HCT116 (cell line): Measurements from ENCODE around the gene CAB39. TPM values are rescaled to one million over a fixed set of nuclear protein-coding genes. Genes with fewer than 3 reads are reported as not detected.

ENCODE experiments used
- ATAC-seq: fragments of 200-7000 bp; cut with Tn5 transposase; 2 replicates; pipeline ENCODE4 v1.9.1; 2020; ENCODE audit warnings: mild to moderate bottlenecking, moderate library complexity
- BruUV-seq: library from RNA; stranded (reverse); fragments of 400-500 nt; replicated peaks from 2 replicates; lab custom pipeline; 2021; lab: Mats Ljungman, UMichigan
- CTCF ChIA-PET: fragments of 300-600 bp; sonication (Branson Sonifier 250); formaldehyde crosslinking; loops from one replicate; lab custom pipeline; 2021; ENCODE audit warnings: antibody characterized with exemption; lab: Charles Lee
- POLR2A ChIA-PET: fragments of 300-600, 350-600 bp; sonication (Branson Sonifier 250); formaldehyde crosslinking; loops from one replicate; lab custom pipeline; 2021; ENCODE audit warnings: antibody characterized with exemption; lab: Charles Lee
- RAD21 ChIA-PET, 2 experiments: fragments of 300-600 bp; sonication (Branson Sonifier 250); formaldehyde crosslinking; loops; one replicate each; lab custom pipeline; 2023; ENCODE audit warnings: low total read pairs in 2 of 2; ENCODE audit not compliant: uncharacterized antibody in 2 of 2, unreplicated experiment in 2 of 2, low non-redundant PET in 1 of 2; lab: Charles Lee
- DNase-seq: peaks from one replicate; pipeline ENCODE4 v3.0.0-alpha.2; 2010; ENCODE audit warnings: low read depth, low spot score
- H2AFZ ChIP-seq: fragments of 200-600 bp; shearing (Covaris generic), sonication (generic); 2 replicates; pipeline ENCODE4 v1.6.1; 2017; ENCODE audit warnings: low read depth, mixed run types, mixed read lengths, antibody characterized with exemption, low read length; ENCODE audit not compliant: poor library complexity, severe bottlenecking
- H3K27ac ChIP-seq: 2 replicates; pipeline ENCODE4 v1.5.1; 2012; ENCODE audit warnings: low read depth, low read length
- H3K27me3 ChIP-seq: fragments of 200-600 bp; sonication (generic); 2 replicates; pipeline ENCODE4 v1.6.1; 2016; ENCODE audit warnings: mixed run types, low read length, mixed read lengths; ENCODE audit not compliant: insufficient read depth
- H3K36me3 ChIP-seq, 2 experiments: fragments of 200-500 bp in 1 of 2; fragments of 200-600 bp in 1 of 2; sonication (Bioruptor generic) in 1 of 2; sonication (generic) in 1 of 2; 2 replicates each; pipeline versions ENCODE4 v1.5.1 to v1.6.1; 2014 to 2016; ENCODE audit warnings: low read length in 2 of 2, inconsistent platforms in 1 of 2, mixed read lengths in 1 of 2, mixed run types in 1 of 2; ENCODE audit not compliant: insufficient read depth in 2 of 2, control insufficient read depth in 1 of 2
- H3K4me1 ChIP-seq, 2 experiments: fragments of 200-600 bp in 1 of 2; sonication (generic) in 1 of 2; 2 replicates each; pipeline versions ENCODE4 v1.5.1 to v1.6.1; 2012 to 2017; ENCODE audit warnings: low read length in 2 of 2, inconsistent platforms in 1 of 2, mild to moderate bottlenecking in 1 of 2, mixed read lengths in 1 of 2, mixed run types in 1 of 2, moderate library complexity in 1 of 2; ENCODE audit not compliant: insufficient read depth in 2 of 2, control insufficient read depth in 1 of 2
- H3K4me2 ChIP-seq: fragments of 200-600 bp; sonication (generic); 2 replicates; pipeline ENCODE4 v1.6.1; 2017; ENCODE audit warnings: mixed run types, low read length, mixed read lengths
- H3K4me3 ChIP-seq, 2 experiments: fragments of 200-600 bp in 1 of 2; sonication (generic) in 1 of 2; replicated peaks in 1 of 2; 2 replicates each; pipeline ENCODE4 v1.5.1; 2011 to 2016; ENCODE audit warnings: low read length in 2 of 2, control low read depth in 1 of 2, low read depth in 1 of 2, mild to moderate bottlenecking in 1 of 2, mixed read lengths in 1 of 2, mixed run types in 1 of 2
- H3K79me2 ChIP-seq: fragments of 200-600 bp; sonication (generic); 2 replicates; pipeline ENCODE4 v1.6.1; 2017; ENCODE audit warnings: mild to moderate bottlenecking, mixed run types, low read length, moderate library complexity, mixed read lengths; ENCODE audit not compliant: insufficient read depth
- H3K9ac ChIP-seq: fragments of 200-600 bp; sonication (generic); 2 replicates; pipeline ENCODE4 v1.6.1; 2016; ENCODE audit warnings: low read length, mixed read lengths
- H3K9me2 ChIP-seq: fragments of 200-600 bp; sonication (generic), shearing (Covaris generic); 2 replicates; pipeline ENCODE4 v1.6.1; 2017; ENCODE audit warnings: mixed run types, mild to moderate bottlenecking, moderate library complexity; ENCODE audit not compliant: insufficient read depth
- H3K9me3 ChIP-seq, 2 experiments: fragments of 200-500 bp in 1 of 2; fragments of 200-600 bp in 1 of 2; sonication (Bioruptor generic) in 1 of 2; sonication (generic) in 1 of 2; 2 replicates each; pipeline ENCODE4 v1.6.1; 2014 to 2017; ENCODE audit warnings: low read length in 2 of 2, mixed read lengths in 2 of 2, inconsistent platforms in 1 of 2, low read depth in 1 of 2, mild to moderate bottlenecking in 1 of 2, mixed run types in 1 of 2, moderate library complexity in 1 of 2; ENCODE audit not compliant: control insufficient read depth in 1 of 2, insufficient read depth in 1 of 2
- H4K20me1 ChIP-seq: fragments of 200-600 bp; sonication (generic), shearing (Covaris generic); 2 replicates; pipeline ENCODE4 v1.6.1; 2017; ENCODE audit warnings: mixed run types, mild to moderate bottlenecking, moderate library complexity; ENCODE audit not compliant: insufficient read depth
- CBX3 ChIP-seq: IDR thresholded peaks from 2 replicates; pipeline ENCODE4 v1.6.1; 2012; ENCODE audit warnings: low read depth
- CEBPB ChIP-seq: IDR thresholded peaks from 2 replicates; pipeline ENCODE4 v1.6.1; 2012; ENCODE audit warnings: low read depth
- EZH2phosphoT487 ChIP-seq: fragments of 200-600 bp; IDR thresholded peaks from 2 replicates; pipeline ENCODE4 v1.6.1; 2018; ENCODE audit warnings: antibody characterized with exemption, borderline replicate concordance
- FOSL1 ChIP-seq: IDR thresholded peaks from 2 replicates; pipeline ENCODE4 v1.6.1; 2012; ENCODE audit warnings: low read depth
- JUND ChIP-seq: IDR thresholded peaks from 2 replicates; pipeline ENCODE4 v1.6.1; 2012
- POLR2A ChIP-seq: IDR thresholded peaks from 2 replicates; pipeline ENCODE4 v1.7.0; 2011; ENCODE audit warnings: borderline replicate concordance; ENCODE audit not compliant: insufficient read depth, insufficient read length; ENCODE audit errors: extremely low read depth
- POLR2AphosphoS5 ChIP-seq: IDR thresholded peaks from 2 replicates; pipeline ENCODE4 v1.6.1; 2011; ENCODE audit warnings: mild to moderate bottlenecking, low read depth, low read length, moderate library complexity
- RAD21 ChIP-seq: IDR thresholded peaks from 2 replicates; pipeline ENCODE4 v1.6.1; 2012; ENCODE audit warnings: low read depth, mild to moderate bottlenecking
- SIN3A ChIP-seq: IDR thresholded peaks from 2 replicates; pipeline ENCODE4 v1.6.1; 2012; ENCODE audit warnings: low read depth
- SP1 ChIP-seq: IDR thresholded peaks from 2 replicates; pipeline ENCODE4 v1.6.1; 2012; ENCODE audit warnings: low read depth
- TCF7L2 ChIP-seq: IDR thresholded peaks from 2 replicates; pipeline ENCODE4 v1.7.0; 2011; ENCODE audit warnings: borderline replicate concordance, inconsistent platforms; ENCODE audit not compliant: insufficient read depth, insufficient read length; ENCODE audit errors: extremely low read depth
- ZFX ChIP-seq: fragments of 450-650 bp; IDR thresholded peaks from 2 replicates; pipeline ENCODE4 v1.6.1; 2017
- intact Hi-C: fragments of 100-400 bp; cut with micrococcal nuclease; formaldehyde crosslinking; loops from 2 replicates; pipeline ENCODE4 v1.10.0; 2022
- total RNA-seq: library from RNA; stranded (reverse); gene quantifications from one replicate; pipeline ENCODE4 v1.2.1, GENCODE V29; 2021; ENCODE audit not compliant: unreplicated experiment
- TF ChIP-seq, protein P1 (sequence below): IDR thresholded peaks from 2 replicates; pipeline ENCODE4 v1.6.1; 2012; ENCODE audit warnings: low read depth
- TF ChIP-seq, protein P2 (sequence below): IDR thresholded peaks from 2 replicates; pipeline ENCODE4 v1.6.1; 2012
- TF ChIP-seq, protein P3 (sequence below): IDR thresholded peaks from 2 replicates; pipeline ENCODE4 v1.6.1; 2012

CAB39 gene
- total RNA-seq, 1 experiment from 2014 or later: 63.6 TPM

DNA sequence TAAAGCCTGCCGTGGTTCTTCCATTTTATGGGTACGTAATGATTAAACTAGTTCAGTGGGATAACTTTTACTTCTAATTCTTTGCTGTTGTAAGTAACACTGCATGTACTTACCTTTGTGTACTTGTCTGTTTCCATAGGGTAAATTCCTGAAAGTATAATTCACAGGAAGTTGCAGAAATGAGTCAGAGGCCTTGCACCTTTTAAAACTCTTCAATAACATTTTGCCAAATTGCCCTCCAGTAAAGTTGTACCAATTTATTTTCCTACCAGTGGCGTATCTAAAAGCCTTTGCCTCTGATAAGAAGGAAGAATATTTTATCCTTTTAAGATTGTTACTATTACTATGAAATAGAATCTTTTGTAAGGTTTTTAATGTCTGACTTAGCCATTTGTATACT lies 65.1 kb downstream of the CAB39 start:
- ChIA-PET RAD21 (no interaction called here), POLR2A (no interaction called here), CTCF (interaction anchor here (1.8 kb wide), 1 partner anchor 21 kb away, joined by 4 read pairs; no protein-coding TSS in a partner anchor)
- no peak for DNase-seq
- Histone ChIP-seq H3K9me3 (no peaks in the 10 kb centered on the region), H3K79me2 (peaks cover 70% of the 10 kb centered on the region), H3K4me1 (peaks cover 83 to 99% of the 10 kb centered on the region in 2 experiments), H3K4me3 (peak overlapping the region in 1 of 2 experiments; percentile 33; a peak in 3 of 4 replicates), H3K9me2 (no peaks in the 10 kb centered on the region), H2AFZ (no peak overlapping the region), H3K4me2 (peak overlapping the region; percentile 67), H4K20me1 (no peaks in the 10 kb centered on the region), H3K27me3 (no peaks in the 10 kb centered on the region), H3K9ac (peak overlapping the region; percentile 54), H3K36me3 (no peaks in the 10 kb centered on the region), H3K27ac (peak overlapping the region; percentile 75)
- BruUV-seq: no TSS peak
- ATAC-seq: no peak
- intact Hi-C loops: no loop called here
- TF ChIP-seq, protein P1, sequence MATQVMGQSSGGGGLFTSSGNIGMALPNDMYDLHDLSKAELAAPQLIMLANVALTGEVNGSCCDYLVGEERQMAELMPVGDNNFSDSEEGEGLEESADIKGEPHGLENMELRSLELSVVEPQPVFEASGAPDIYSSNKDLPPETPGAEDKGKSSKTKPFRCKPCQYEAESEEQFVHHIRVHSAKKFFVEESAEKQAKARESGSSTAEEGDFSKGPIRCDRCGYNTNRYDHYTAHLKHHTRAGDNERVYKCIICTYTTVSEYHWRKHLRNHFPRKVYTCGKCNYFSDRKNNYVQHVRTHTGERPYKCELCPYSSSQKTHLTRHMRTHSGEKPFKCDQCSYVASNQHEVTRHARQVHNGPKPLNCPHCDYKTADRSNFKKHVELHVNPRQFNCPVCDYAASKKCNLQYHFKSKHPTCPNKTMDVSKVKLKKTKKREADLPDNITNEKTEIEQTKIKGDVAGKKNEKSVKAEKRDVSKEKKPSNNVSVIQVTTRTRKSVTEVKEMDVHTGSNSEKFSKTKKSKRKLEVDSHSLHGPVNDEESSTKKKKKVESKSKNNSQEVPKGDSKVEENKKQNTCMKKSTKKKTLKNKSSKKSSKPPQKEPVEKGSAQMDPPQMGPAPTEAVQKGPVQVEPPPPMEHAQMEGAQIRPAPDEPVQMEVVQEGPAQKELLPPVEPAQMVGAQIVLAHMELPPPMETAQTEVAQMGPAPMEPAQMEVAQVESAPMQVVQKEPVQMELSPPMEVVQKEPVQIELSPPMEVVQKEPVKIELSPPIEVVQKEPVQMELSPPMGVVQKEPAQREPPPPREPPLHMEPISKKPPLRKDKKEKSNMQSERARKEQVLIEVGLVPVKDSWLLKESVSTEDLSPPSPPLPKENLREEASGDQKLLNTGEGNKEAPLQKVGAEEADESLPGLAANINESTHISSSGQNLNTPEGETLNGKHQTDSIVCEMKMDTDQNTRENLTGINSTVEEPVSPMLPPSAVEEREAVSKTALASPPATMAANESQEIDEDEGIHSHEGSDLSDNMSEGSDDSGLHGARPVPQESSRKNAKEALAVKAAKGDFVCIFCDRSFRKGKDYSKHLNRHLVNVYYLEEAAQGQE: no peak
- TF ChIP-seq JUND (peak; percentile 89), CBX3 (peak; percentile 80), FOSL1 (peak; percentile 95), CEBPB (peak; percentile 75; the same call in 1 of the 2 replicates), RAD21 (peak; percentile 16; the same call in 1 of the 2 replicates), POLR2AphosphoS5 (no peak), SIN3A (no peak), EZH2phosphoT487 (no peak), ZFX (no peak), TCF7L2 (no peak), POLR2A (no peak), SP1 (peak; percentile 88)
- TF ChIP-seq, protein P2, sequence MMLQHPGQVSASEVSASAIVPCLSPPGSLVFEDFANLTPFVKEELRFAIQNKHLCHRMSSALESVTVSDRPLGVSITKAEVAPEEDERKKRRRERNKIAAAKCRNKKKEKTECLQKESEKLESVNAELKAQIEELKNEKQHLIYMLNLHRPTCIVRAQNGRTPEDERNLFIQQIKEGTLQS: no peak
- TF ChIP-seq, protein P3, sequence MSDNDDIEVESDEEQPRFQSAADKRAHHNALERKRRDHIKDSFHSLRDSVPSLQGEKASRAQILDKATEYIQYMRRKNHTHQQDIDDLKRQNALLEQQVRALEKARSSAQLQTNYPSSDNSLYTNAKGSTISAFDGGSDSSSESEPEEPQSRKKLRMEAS: 0 out of 2 replicates have a peak, but pooled peaks have one; percentile 22
